ENCODE data around the gene GSTA4.

Gene GSTA4

GRCh38 chr6:53038596-53038995 is 43.5 kb upstream of the GSTA4 start:
- no peak overlapping the region for H3K27ac ChIP-seq (ENCODE audit: insufficient read depth in 1 of 2, low read depth in 1 of 2, low read length in 2 of 2, poor library complexity in 1 of 2, severe bottlenecking in 2 of 2)
- peaks cover 0 to 8% (median 0%) of the 10 kb centered on the region in 5 experiments for H3K27me3 ChIP-seq (replicated peaks in 2 of 5; ENCODE audit: control insufficient read depth in 4 of 5, insufficient read depth in 5 of 5, low read length in 4 of 5)
- H3K36me3 ChIP-seq (ENCODE audit: control insufficient read depth in 4 of 4, insufficient read depth in 4 of 4, low read length in 3 of 4): peaks cover 0 to 57% (median 21%) of the 10 kb centered on the region in 4 experiments
- H3K4me1 ChIP-seq (ENCODE audit: control extremely low read depth in 1 of 4, control insufficient read depth in 4 of 4, insufficient read depth in 4 of 4, low read length in 3 of 4): no peaks in the 10 kb centered on the region
- no peak for DNase-seq
- no peak overlapping the region for H3K4me3 ChIP-seq (ENCODE audit: control insufficient read depth in 1 of 7, extremely low read depth in 1 of 7, insufficient read depth in 4 of 7, low read depth in 2 of 7, low read length in 6 of 7)
- CTCF ChIA-PET: interaction anchor here (1.1 kb wide), 1 partner anchor 154 kb away, joined by 3 read pairs; no protein-coding TSS in a partner anchor
- POLR2A ChIA-PET: no interaction called here
- H3K9me3 ChIP-seq (ENCODE audit: control extremely low read depth in 1 of 5, control insufficient read depth in 4 of 5, insufficient read depth in 2 of 5, low read depth in 1 of 5, low read length in 4 of 5): peaks cover 0 to 7% (median 3%) of the 10 kb centered on the region in 5 experiments

DNA sequence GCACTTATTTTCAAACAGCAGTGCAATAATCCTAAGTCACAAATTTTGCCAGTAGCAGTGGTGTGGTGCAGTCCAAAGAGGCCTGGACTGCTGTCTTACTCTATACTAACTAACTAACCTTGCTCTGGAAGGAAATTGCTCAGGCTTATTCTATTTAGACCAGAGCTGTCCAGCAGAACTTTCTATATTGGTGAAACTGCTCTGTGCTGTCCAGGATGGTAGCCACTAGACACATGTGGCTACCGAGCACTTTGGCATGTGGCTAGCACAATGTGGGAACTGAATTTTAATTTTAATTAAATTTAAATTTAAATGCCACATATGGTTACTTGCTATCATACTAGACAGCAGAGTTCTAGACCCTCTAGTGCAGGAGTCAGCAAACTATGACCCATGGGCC is 43.1 kb upstream of the GSTA4 start:
- ChIA-PET CTCF (interaction anchor here (1.1 kb wide), 1 partner anchor 153 kb away, joined by 3 read pairs; no protein-coding TSS in a partner anchor), POLR2A (no interaction called here)
- Histone ChIP-seq H3K27ac (ENCODE audit: insufficient read depth in 1 of 2, low read depth in 1 of 2, low read length in 2 of 2, poor library complexity in 1 of 2, severe bottlenecking in 2 of 2) (no peak overlapping the region), H3K4me1 (ENCODE audit: control extremely low read depth in 1 of 4, control insufficient read depth in 4 of 4, insufficient read depth in 4 of 4, low read length in 3 of 4) (no peaks in the 10 kb centered on the region), H3K9me3 (ENCODE audit: control extremely low read depth in 1 of 5, control insufficient read depth in 4 of 5, insufficient read depth in 2 of 5, low read depth in 1 of 5, low read length in 4 of 5) (peaks cover 0 to 7% (median 3%) of the 10 kb centered on the region in 5 experiments), H3K4me3 (ENCODE audit: control insufficient read depth in 1 of 7, extremely low read depth in 1 of 7, insufficient read depth in 4 of 7, low read depth in 2 of 7, low read length in 6 of 7) (no peak overlapping the region), H3K27me3 (replicated peaks in 2 of 5; ENCODE audit: control insufficient read depth in 4 of 5, insufficient read depth in 5 of 5, low read length in 4 of 5) (peaks cover 0 to 6% (median 0%) of the 10 kb centered on the region in 5 experiments), H3K36me3 (ENCODE audit: control insufficient read depth in 4 of 4, insufficient read depth in 4 of 4, low read length in 3 of 4) (peaks cover 0 to 59% (median 21%) of the 10 kb centered on the region in 4 experiments)
- DNase-seq: no peak
- WGBS (ENCODE audit: insufficient coverage): no CpG with 5 or more reads among the region's 1 CpG

- Histone ChIP-seq H3K27me3 (replicated peaks in 2 of 5; ENCODE audit: control insufficient read depth in 4 of 5, insufficient read depth in 5 of 5, low read length in 4 of 5) (peaks cover 0 to 3% (median 0%) of the 10 kb centered on the region in 5 experiments), H3K36me3 (ENCODE audit: control insufficient read depth in 4 of 4, insufficient read depth in 4 of 4, low read length in 3 of 4) (peaks cover 0 to 70% (median 22%) of the 10 kb centered on the region in 4 experiments), H3K9me3 (ENCODE audit: control extremely low read depth in 1 of 5, control insufficient read depth in 4 of 5, insufficient read depth in 2 of 5, low read depth in 1 of 5, low read length in 4 of 5) (peaks cover 0 to 7% (median 3%) of the 10 kb centered on the region in 5 experiments), H3K4me3 (ENCODE audit: control insufficient read depth in 1 of 7, extremely low read depth in 1 of 7, insufficient read depth in 4 of 7, low read depth in 2 of 7, low read length in 6 of 7) (no peak overlapping the region), H3K4me1 (ENCODE audit: control extremely low read depth in 1 of 4, control insufficient read depth in 4 of 4, insufficient read depth in 4 of 4, low read length in 3 of 4) (no peaks in the 10 kb centered on the region), H3K27ac (ENCODE audit: insufficient read depth in 1 of 2, low read depth in 1 of 2, low read length in 2 of 2, poor library complexity in 1 of 2, severe bottlenecking in 2 of 2) (no peak overlapping the region)
- ChIA-PET POLR2A (no interaction called here), CTCF (no interaction called here)
- WGBS (ENCODE audit: insufficient coverage): 95% methylated on average over 6 of the region's 8 CpGs
- no peak for DNase-seq
Observed at GRCh38 chr6:53035549-53036213, 40.6 kb upstream of the GSTA4 start.

DNA sequence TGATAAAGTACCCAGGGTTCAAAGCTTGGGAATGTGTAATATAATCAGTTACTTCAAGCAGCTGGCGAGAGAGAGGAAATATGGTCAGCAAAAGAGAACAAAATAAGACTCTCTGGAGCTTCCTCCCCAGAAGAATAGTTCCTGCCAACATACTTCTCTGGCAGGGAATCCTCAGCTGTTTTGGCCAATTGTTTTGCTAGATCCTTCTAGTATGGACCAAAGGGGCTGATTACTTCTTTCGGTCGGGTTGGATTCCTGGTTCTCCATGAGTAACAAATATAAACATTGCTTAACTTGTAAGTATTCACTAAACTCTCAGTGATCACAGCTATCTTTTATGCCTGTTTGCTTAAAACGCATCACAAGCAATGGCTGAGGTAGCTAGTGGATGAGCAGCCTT is 38.7 kb upstream of the GSTA4 start:
- no peak for DNase-seq
- WGBS (ENCODE audit: insufficient coverage): 100% methylated on average over 1 of the region's 4 CpGs
- Histone ChIP-seq H3K4me3 (ENCODE audit: control insufficient read depth in 1 of 7, extremely low read depth in 1 of 7, insufficient read depth in 4 of 7, low read depth in 2 of 7, low read length in 6 of 7) (no peak overlapping the region), H3K27ac (ENCODE audit: insufficient read depth in 1 of 2, low read depth in 1 of 2, low read length in 2 of 2, poor library complexity in 1 of 2, severe bottlenecking in 2 of 2) (no peak overlapping the region), H3K4me1 (ENCODE audit: control extremely low read depth in 1 of 4, control insufficient read depth in 4 of 4, insufficient read depth in 4 of 4, low read length in 3 of 4) (no peaks in the 10 kb centered on the region), H3K36me3 (ENCODE audit: control insufficient read depth in 4 of 4, insufficient read depth in 4 of 4, low read length in 3 of 4) (peaks cover 0 to 64% (median 19%) of the 10 kb centered on the region in 4 experiments), H3K9me3 (ENCODE audit: control extremely low read depth in 1 of 5, control insufficient read depth in 4 of 5, insufficient read depth in 2 of 5, low read depth in 1 of 5, low read length in 4 of 5) (no peaks in the 10 kb centered on the region), H3K27me3 (replicated peaks in 2 of 5; ENCODE audit: control insufficient read depth in 4 of 5, insufficient read depth in 5 of 5, low read length in 4 of 5) (no peaks in the 10 kb centered on the region)
- ChIA-PET POLR2A (interaction anchor here (0.6 kb wide), 1 partner anchor 36 kb away, joined by 6 read pairs; no protein-coding TSS in a partner anchor), CTCF (interaction anchor here (0.8 kb wide), 1 partner anchor 23 kb away, joined by 3 read pairs; no protein-coding TSS in a partner anchor)

DNA sequence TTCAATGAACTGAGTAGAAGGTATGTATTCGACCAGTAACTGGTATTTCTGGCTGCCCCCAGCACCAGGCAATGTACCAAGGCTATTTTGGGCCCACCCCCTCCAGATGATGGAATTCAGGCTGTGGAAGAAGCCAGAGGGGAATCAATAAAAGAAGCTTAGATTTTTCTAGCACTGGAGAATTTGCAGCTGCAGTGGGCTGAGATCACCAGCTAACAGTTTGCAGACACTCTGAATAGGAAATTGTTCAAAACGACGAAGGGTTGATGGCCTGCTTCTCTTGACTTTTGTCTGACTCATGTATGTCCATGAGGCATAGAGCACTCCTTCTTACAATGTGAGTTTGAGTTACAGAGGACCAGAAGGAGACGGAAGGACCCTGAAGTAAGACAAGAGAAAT is 37.8 kb upstream of the GSTA4 start:
- no peaks in the 10 kb centered on the region for H3K27me3 ChIP-seq (replicated peaks in 2 of 5; ENCODE audit: control insufficient read depth in 4 of 5, insufficient read depth in 5 of 5, low read length in 4 of 5)
- H3K27ac ChIP-seq (ENCODE audit: insufficient read depth in 1 of 2, low read depth in 1 of 2, low read length in 2 of 2, poor library complexity in 1 of 2, severe bottlenecking in 2 of 2): no peak overlapping the region
- CTCF ChIA-PET: no interaction called here
- 100% methylated on average over 3 of the region's 4 CpGs for WGBS (ENCODE audit: insufficient coverage)
- no peaks in the 10 kb centered on the region for H3K4me1 ChIP-seq (ENCODE audit: control extremely low read depth in 1 of 4, control insufficient read depth in 4 of 4, insufficient read depth in 4 of 4, low read length in 3 of 4)
- no peaks in the 10 kb centered on the region for H3K9me3 ChIP-seq (ENCODE audit: control extremely low read depth in 1 of 5, control insufficient read depth in 4 of 5, insufficient read depth in 2 of 5, low read depth in 1 of 5, low read length in 4 of 5)
- peaks cover 0 to 68% (median 23%) of the 10 kb centered on the region in 4 experiments for H3K36me3 ChIP-seq (ENCODE audit: control insufficient read depth in 4 of 4, insufficient read depth in 4 of 4, low read length in 3 of 4)
- POLR2A ChIA-PET: no interaction called here
- no peak overlapping the region for H3K4me3 ChIP-seq (ENCODE audit: control insufficient read depth in 1 of 7, extremely low read depth in 1 of 7, insufficient read depth in 4 of 7, low read depth in 2 of 7, low read length in 6 of 7)
- no peak for DNase-seq

- H3K9me3 ChIP-seq (ENCODE audit: control extremely low read depth in 1 of 5, control insufficient read depth in 4 of 5, insufficient read depth in 2 of 5, low read depth in 1 of 5, low read length in 4 of 5): no peaks in the 10 kb centered on the region
- no peak overlapping the region for H3K27ac ChIP-seq (ENCODE audit: insufficient read depth in 1 of 2, low read depth in 1 of 2, low read length in 2 of 2, poor library complexity in 1 of 2, severe bottlenecking in 2 of 2)
- CTCF ChIA-PET: interaction anchor here (0.8 to 1.2 kb wide), 3 partner anchors 9 to 25 kb away, joined by 3 read pairs; no protein-coding TSS in a partner anchor
- H3K27me3 ChIP-seq (replicated peaks in 2 of 5; ENCODE audit: control insufficient read depth in 4 of 5, insufficient read depth in 5 of 5, low read length in 4 of 5): no peaks in the 10 kb centered on the region
- no peak for DNase-seq
- H3K36me3 ChIP-seq (ENCODE audit: control insufficient read depth in 4 of 4, insufficient read depth in 4 of 4, low read length in 3 of 4): peaks cover 0 to 69% (median 29%) of the 10 kb centered on the region in 4 experiments
- WGBS (ENCODE audit: insufficient coverage): 100% methylated on average over 4 of the region's 4 CpGs
- POLR2A ChIA-PET: no interaction called here
- no peaks in the 10 kb centered on the region for H3K4me1 ChIP-seq (ENCODE audit: control extremely low read depth in 1 of 4, control insufficient read depth in 4 of 4, insufficient read depth in 4 of 4, low read length in 3 of 4)
- H3K4me3 ChIP-seq (ENCODE audit: control insufficient read depth in 1 of 7, extremely low read depth in 1 of 7, insufficient read depth in 4 of 7, low read depth in 2 of 7, low read length in 6 of 7): no peak overlapping the region
Observed at GRCh38 chr6:53031281-53031680, 36.2 kb upstream of the GSTA4 start.

DNA sequence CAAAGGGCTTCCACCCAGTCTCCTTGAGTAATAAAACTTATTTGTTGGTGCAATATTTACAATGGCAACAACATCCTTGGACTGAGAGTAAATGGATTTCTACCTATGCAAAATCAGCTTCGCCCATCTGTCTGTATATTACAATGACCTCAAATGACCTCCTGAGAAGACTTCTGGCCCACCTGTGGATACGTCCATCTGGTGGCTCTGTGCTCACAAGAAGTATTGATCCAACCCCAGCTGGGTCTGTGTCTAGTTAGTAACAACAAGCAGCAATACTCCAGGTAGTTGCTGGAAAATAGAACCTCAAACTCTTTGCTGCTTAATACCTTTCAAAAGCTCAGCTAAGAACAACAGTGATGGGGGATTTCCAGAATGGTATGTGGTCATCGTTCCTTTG is 34.7 kb upstream of the GSTA4 start:
- POLR2A ChIA-PET: no interaction called here

More for the DNA sequence above, 34.7 kb upstream of the GSTA4 start:
- DNase-seq: no peak
- Histone ChIP-seq H3K27me3 (replicated peaks in 2 of 5; ENCODE audit: control insufficient read depth in 4 of 5, insufficient read depth in 5 of 5, low read length in 4 of 5) (no peaks in the 10 kb centered on the region), H3K27ac (ENCODE audit: insufficient read depth in 1 of 2, low read depth in 1 of 2, low read length in 2 of 2, poor library complexity in 1 of 2, severe bottlenecking in 2 of 2) (no peak overlapping the region), H3K9me3 (ENCODE audit: control extremely low read depth in 1 of 5, control insufficient read depth in 4 of 5, insufficient read depth in 2 of 5, low read depth in 1 of 5, low read length in 4 of 5) (no peaks in the 10 kb centered on the region), H3K4me3 (ENCODE audit: control insufficient read depth in 1 of 7, extremely low read depth in 1 of 7, insufficient read depth in 4 of 7, low read depth in 2 of 7, low read length in 6 of 7) (no peak overlapping the region), H3K4me1 (ENCODE audit: control extremely low read depth in 1 of 4, control insufficient read depth in 4 of 4, insufficient read depth in 4 of 4, low read length in 3 of 4) (no peaks in the 10 kb centered on the region), H3K36me3 (ENCODE audit: control insufficient read depth in 4 of 4, insufficient read depth in 4 of 4, low read length in 3 of 4) (peaks cover 0 to 59% (median 29%) of the 10 kb centered on the region in 4 experiments)
- WGBS (ENCODE audit: insufficient coverage): 100% methylated on average over 2 of the region's 3 CpGs
- CTCF ChIA-PET: no interaction called here
